Stimulated activated CD4-positive, alpha-beta T cell treated with anti-CD3 and anti-CD28 coated beads, Interleukin-1b, Interleukin-23, amount 100 ng/mL, for 1 hour (primary cell): ENCODE results near the gene CDH26.

Experiments
- DNase-seq, 2 donors: peaks; one replicate each; pipeline ENCODE4 v3.0.0-alpha.2; 2020; ENCODE audit warnings: low read depth in 2 of 2

Gene CDH26

DNA sequence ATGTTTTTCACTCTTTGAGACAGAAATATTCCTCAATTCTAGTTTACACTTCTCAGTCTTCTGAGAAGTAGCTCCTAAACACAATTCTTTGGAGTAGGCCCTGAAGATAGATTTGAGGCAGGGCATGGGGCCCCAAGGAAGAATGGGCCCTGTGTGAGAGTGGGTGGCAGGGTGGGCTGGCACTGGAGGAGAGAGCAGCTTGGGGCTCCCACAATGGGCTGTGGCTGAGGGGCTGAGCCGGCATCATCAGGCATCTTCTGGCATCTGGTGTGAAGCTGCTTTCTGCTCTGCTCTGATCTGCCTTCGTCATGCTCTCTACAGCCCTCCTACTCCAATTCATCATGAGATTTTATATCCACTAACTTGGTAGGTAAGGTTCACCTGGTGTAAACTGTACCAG is 88.2 kb downstream of the CDH26 start:
- no peak for DNase-seq

- no peak for DNase-seq
Observed at GRCh38 chr20:60046860-60047259, 88.6 kb downstream of the CDH26 start.

GRCh38 chr20:60048634-60049521 is 90.7 kb downstream of the CDH26 start:
- no peak for DNase-seq

GRCh38 chr20:60049601-60050000 is 91.4 kb downstream of the CDH26 start:
- DNase-seq: no peak

DNA sequence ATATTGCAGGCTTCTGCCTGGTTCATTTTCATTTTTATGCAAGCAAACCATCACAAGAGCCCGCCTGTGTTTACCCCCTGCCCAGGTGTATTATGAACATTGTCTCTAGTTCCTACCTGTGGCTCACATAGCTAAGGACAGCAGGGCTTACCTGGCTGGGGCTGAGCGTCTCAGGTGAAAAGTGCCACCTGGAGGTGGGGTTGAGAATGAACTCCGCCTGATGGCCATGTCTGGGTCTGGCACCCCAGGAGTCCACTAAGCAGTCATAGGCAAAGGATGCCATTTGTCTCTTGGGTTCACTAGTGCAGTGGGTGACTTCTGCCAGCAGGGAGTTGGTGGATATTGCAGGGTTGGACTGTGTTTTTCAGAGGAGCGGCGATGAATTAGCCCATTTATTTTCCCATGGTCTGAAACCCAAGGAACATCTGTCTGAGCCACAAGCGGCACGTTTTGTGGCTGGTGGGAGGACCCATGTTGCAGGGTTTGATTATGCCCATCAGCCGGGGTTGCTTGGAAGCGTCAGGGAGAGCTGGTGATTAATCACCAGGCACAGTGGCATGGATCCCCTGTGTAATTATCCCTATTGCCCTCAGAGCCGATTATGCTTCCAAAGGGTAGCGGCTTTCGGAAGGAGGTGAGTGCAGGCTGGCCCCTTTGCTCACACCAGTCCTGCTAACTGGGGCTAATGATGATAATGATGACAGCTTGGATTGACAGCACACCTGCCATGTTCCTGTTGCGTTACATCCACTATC is 92.1 kb downstream of the CDH26 start:
- DNase-seq: no peak

GRCh38 chr20:60051911-60052310 is 93.7 kb downstream of the CDH26 start:
- DNase-seq: no peak

DNA sequence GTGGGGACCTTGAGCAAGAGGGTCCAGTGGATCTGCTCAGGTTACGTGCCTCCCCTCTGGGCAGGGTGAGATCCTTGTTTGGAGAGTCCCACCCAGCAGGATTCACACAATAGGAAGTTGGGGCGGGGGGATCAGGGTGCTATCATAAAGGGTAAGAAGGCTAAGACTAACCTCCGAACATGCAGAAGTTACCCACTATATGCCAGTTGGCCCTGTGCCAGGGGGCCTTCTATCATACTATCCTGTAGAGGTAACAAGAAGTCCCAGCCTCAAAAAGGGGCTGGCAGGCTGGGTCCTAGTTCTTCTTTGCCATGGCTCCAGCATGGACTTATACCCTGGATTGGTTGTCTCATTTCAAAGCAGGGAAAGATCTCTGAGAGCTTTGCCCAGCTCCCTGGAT is 94.1 kb downstream of the CDH26 start:
- no peak for DNase-seq

GRCh38 chr20:60053125-60053817 is 95.0 kb downstream of the CDH26 start:
- no peak for DNase-seq

DNA sequence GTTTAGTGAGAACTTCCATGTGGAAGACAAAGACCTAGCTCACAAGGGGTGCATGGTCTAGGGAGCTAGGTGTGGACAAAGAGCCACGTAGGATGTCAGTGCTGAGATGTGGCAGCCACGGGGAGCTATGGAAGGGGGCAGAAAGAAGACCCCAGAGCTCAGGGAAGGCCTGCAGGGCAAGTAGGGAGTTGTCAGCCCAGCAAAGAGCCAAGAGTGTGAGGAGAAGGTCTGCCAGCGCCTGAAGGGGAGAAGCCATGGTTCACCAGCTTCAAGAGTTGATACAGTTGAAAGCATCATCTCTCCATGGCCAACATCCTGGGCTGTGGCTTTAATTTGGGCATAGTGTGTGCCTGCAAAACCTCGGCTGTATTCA is 95.6 kb downstream of the CDH26 start:
- no peak for DNase-seq

DNA sequence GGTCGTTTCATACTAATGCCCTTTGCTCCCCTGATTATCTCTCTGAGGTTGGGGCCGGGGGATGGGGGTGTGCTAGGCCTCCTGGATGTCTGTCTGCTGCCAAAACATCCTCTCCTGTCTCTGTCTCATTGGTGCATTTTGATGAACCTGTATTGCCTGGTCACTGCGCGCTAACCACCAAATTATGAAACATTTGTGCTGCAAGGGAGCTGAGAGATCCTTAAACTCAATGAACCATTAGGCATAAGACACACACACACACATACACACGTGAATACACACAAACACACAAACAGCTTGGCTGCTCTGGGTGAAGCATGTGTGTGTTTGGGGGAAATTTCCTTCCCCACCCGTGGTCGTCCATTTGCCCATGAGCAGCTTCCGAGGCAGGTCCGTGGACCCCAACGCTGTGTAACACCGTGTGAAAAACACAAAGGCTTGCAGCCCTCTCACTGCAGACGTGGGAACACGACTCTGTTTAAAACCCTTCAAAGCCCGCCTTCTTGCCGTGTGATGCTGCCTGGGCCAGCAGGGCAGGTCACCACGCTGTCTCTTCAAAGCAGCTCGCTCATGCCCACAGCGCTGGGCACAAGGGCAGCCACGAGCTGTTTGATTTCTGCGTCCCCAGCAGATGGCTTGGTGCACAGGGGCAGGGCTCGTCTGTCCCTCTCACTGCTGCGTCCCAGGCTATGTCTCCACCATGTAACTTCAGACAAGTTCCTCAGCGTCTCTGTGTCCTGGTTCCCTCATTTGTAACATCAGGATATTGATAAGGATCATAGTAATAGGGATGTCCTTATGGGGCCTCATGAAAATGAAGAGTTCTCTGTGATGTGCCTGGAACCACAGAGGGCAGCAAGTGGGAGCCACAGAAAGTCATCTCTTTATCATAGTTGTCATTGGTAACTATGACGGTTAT is 96.8 kb downstream of the CDH26 start:
- DNase-seq: no peak

DNA sequence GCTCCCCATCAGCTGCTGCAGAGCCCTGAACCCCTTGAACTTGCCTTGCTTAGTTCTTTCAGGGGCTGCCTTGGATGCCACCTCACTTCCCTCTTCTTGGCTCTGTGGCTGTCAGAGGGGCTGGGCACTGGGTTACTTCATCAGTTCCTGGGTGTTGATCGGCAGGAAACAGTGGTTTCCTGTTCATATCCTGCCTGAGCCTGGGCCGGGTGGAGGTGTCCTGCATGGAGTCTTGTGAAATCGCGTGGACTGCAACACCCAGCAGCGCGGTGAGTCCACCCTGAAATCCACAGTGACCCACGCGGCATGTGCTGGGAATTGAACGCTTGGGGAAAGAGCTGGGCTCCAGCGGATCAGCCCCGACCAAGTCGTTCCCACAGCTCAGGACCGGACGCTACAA is 97.5 kb downstream of the CDH26 start:
- no peak for DNase-seq

- DNase-seq: no peak
Observed at GRCh38 chr20:60056407-60057122, 98.3 kb downstream of the CDH26 start.

- peak; percentile 22 to 29 for DNase-seq
Observed at GRCh38 chr20:60057123-60057865, 99.1 kb downstream of the CDH26 start.

DNA sequence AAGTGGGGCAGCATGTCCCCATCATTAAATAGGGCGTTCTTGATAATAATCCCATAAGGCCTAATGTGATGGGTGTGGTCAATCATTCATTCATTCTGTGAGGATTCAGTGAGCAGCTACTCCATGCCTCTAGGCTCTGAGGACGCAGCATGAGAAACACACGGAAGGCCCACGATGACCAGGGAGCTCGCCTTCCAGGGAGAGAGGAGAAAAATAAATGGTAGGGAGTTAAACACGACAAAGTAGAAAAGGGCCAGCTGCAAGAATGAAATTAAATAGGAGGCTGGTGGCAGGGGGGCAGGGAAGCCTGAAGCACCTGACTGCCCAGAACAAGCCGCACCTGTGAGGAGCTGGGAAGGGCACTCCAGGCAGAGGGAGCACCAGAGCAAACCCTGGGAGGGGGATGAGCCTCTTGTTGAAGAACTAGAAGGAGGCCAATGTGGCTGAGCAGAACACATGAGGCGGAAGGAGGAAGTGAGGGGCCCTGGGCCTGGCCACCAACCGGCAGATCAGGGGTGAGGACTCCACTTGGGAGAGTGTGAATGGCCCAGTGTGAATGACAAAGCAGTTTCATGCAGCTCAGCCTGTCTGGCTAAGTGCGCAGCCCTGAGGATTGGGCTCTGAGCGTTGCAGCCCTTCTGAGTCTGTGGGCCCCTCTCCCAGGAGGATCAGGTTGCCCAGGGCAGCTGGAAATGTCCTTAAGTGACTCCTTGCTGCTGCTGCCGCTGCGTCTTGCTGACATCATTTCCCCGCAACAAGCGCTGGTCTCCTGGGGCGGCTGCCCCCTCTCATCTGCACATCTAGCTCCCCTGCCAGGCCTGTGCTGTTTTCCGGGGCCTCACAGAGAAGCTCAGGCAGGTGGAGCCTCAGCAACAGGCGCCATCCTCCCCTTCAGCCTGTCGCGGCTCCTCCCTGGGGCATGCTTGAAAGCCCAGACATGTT is 99.9 kb downstream of the CDH26 start:
- DNase-seq: no peak

DNA sequence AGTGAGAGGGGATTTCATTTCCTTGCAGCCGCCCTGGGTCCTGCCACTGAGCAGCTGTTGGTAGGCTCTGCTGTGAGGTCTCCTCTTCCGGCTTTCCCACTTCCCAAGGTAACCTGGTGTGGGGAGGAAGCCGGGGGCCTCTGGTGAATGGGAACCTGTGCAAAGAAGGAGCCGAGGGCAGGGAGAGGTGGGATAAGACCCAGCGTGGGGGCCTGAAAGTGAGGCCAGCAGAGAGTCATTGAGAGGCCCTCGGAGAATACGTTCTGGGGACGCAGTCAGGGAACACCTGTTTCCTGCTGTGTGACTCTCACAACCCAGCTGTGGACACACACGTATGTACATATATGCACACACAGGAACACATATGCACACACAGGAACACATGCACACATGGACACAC is 100.7 kb downstream of the CDH26 start:
- DNase-seq: no peak

DNA sequence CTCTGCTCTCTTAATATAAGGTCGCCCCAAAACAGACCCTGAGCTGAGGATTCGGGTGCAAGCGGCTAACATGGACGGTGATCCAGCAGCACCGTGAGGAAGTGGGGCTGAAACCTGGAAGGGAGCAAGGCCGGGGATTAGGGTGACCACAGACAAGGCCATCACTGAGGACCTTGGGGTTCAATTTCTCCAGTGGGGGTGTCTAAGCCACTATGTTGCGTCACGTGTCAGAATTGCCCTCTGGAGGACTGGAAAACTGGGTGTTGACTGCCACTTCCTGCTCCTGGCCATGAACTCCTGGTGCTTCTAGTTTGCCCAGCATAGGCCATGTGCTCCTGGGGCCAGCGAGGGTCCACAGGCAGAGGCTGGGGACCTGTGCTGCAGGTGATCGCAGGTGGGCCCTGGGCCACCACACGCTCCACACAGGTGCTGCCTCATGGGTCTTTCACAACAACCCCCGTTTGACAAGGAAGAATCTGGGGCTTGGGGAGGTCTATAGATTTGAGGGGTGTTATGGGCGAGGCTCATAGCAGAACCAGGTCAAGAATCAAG is 101.9 kb downstream of the CDH26 start:
- no peak for DNase-seq

GRCh38 chr20:60060593-60060992 is 102.4 kb downstream of the CDH26 start:
- no peak for DNase-seq

GRCh38 chr20:60062431-60063047 is 104.3 kb downstream of the CDH26 start:
- DNase-seq: no peak
